HFFc6 (cell line): ENCODE measurements around the gene TEX29. TPM values are rescaled to one million over a fixed set of nuclear protein-coding genes. Genes with fewer than 3 reads are reported as not detected.

Experiments
- DNase-seq: peaks from one replicate; pipeline ENCODE4 v3.0.0-alpha.2; 2018
- H3K27ac Mint-ChIP-seq: 2 replicates; pipeline ENCODE4 v1.8.0; 2020; ENCODE audit warnings: mild to moderate bottlenecking, mixed read lengths
- H3K27me3 Mint-ChIP-seq: 2 replicates; pipeline ENCODE4 v1.8.0; 2021; ENCODE audit warnings: mild to moderate bottlenecking, moderate library complexity, mixed read lengths; ENCODE audit not compliant: insufficient read depth
- H3K36me3 Mint-ChIP-seq: 2 replicates; pipeline ENCODE4 v1.8.0; 2021; ENCODE audit warnings: low read depth, mixed read lengths
- H3K4me1 Mint-ChIP-seq: 2 replicates; pipeline ENCODE4 v1.8.0; 2020; ENCODE audit warnings: low read depth, mixed read lengths
- H3K4me3 Mint-ChIP-seq: 2 replicates; pipeline ENCODE4 v1.8.0; 2020; ENCODE audit warnings: mild to moderate bottlenecking, moderate library complexity, mixed read lengths
- H3K9me3 Mint-ChIP-seq: 2 replicates; pipeline ENCODE4 v1.8.0; 2020; ENCODE audit warnings: mild to moderate bottlenecking, mixed read lengths
- total RNA-seq, 6 experiments: library from RNA; stranded (reverse); fragmentation: NEBNext Ultra II Directional; extraction: Animal tissue kit (Norgen Biotek cat#: 25700); gene quantifications; 2 replicates in 1 of 6; 3 replicates in 5 of 6; pipeline ENCODE4 v1.2.3, GENCODE V29; 2021
- TF ChIP-seq, protein P1 (sequence below): fragments of 200-600 bp; sonication (generic); IDR thresholded peaks from 2 replicates; pipeline ENCODE4 v1.5.0; 2021; ENCODE audit warnings: antibody characterized with exemption, mild to moderate bottlenecking

The TEX29 gene
- total RNA-seq, 6 experiments from 2014 or later: 0.41 TPM; not detected in 5

DNA sequence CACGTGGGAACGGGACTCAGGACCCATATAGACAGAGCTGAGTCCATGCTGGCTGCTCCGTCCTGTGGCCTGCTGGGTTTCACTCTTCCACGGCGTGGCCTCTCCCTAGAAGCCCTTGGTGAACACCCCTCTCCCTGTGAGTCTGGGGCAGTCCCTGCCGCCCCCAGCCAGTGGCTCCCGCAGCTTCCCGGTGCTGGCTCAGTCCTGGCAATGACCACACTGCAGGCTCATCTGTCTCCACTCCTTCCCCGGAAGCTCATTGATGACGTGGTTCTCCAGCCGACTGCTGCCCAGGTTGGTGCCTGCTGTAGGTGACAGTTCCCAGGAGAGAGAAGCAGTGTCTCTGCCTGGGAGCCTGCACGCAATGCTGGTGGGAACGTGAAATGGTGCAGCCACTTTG is 2.1 kb upstream of the TEX29 start:
- DNase-seq: no peak
- no peak overlapping the region for H3K27ac Mint-ChIP-seq
- H3K4me1 Mint-ChIP-seq: peaks cover 16% of the 10 kb centered on the region
- H3K9me3 Mint-ChIP-seq: peaks cover 1% of the 10 kb centered on the region; the same call in 1 of the 2 replicates
- peaks cover 4% of the 10 kb centered on the region; the same call in 1 of the 2 replicates for H3K36me3 Mint-ChIP-seq
- no peak overlapping the region for H3K4me3 Mint-ChIP-seq
- peaks cover 5% of the 10 kb centered on the region for H3K27me3 Mint-ChIP-seq
- TF ChIP-seq, protein P1, sequence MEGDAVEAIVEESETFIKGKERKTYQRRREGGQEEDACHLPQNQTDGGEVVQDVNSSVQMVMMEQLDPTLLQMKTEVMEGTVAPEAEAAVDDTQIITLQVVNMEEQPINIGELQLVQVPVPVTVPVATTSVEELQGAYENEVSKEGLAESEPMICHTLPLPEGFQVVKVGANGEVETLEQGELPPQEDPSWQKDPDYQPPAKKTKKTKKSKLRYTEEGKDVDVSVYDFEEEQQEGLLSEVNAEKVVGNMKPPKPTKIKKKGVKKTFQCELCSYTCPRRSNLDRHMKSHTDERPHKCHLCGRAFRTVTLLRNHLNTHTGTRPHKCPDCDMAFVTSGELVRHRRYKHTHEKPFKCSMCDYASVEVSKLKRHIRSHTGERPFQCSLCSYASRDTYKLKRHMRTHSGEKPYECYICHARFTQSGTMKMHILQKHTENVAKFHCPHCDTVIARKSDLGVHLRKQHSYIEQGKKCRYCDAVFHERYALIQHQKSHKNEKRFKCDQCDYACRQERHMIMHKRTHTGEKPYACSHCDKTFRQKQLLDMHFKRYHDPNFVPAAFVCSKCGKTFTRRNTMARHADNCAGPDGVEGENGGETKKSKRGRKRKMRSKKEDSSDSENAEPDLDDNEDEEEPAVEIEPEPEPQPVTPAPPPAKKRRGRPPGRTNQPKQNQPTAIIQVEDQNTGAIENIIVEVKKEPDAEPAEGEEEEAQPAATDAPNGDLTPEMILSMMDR: no peak

DNA sequence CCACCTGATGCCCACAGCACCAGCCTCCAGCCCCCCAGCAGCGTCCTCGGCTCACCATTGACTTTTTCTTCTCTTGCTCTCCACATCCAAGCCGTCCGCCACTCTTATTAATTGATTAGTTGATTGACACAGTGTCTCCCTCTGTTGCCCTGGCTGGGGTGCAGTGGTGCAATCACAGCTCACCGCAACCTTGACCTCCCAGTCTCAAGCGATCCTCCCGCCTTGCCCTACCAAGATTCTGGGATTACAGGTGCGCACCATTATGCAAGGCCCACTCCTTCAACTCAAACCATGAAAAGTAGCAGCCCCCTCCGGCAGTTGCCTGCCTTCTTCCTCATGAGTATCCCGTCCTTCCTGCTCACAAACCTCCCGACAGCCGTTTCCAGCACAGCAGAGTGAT is 921 bp upstream of the TEX29 start:
- Mint-ChIP-seq H3K27ac (no peak overlapping the region), H3K9me3 (no peaks in the 10 kb centered on the region), H3K36me3 (no peaks in the 10 kb centered on the region)

DNA sequence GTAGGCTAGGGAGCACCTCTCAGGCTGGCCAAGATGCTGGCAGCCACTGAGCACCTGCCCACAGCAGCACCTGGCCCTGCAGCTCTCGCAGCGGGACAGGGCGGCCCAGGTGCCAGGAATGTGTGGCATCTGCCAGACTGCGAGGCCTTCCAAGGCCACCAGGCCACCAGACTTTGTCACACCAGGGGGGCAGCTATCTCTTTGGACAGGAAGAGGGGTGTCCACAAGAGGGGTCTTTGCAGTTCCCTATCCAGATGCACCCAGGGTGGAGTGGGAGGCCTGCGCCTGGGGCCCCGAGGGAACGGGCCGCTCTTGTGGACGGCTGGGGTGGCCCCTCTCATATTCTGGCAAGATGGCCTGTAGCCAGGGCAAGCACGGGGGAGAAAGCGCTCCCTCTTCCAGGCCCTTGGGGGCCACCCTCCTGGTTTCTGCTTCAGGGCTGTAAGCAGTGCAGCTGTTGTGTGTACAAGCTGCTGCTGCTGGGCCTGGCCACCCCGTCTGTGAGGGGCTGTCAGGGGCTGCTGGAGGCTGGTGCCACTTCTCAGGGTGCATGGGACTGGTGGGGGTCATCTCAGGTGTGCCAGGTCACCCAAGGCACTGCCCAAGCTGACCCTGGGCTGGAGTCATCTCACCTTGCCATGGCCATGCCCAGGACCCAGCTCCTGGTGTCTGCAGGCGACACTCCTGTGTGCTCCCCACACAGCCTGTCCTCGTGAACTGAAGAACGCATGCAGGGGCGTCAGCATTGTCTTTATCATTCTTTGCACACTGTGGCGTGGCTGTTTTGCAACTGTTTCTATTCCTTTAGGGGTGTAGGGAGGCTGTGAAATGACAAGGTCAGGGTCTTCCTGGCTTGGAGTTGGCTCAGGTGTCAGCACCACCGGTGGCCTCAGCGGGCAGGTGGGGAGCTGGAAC is 1.8 kb downstream of the TEX29 start:
- Mint-ChIP-seq H3K27ac (no peak overlapping the region), H3K36me3 (no peaks in the 10 kb centered on the region), H3K9me3 (no peaks in the 10 kb centered on the region), H3K4me1 (no peaks in the 10 kb centered on the region), H3K27me3 (peaks cover 14% of the 10 kb centered on the region), H3K4me3 (no peak overlapping the region)
- TF ChIP-seq, protein P1: no peak
- no peak for DNase-seq

More for the DNA sequence above, 921 bp upstream of the TEX29 start:
- Mint-ChIP-seq H3K4me3 (no peak overlapping the region), H3K27me3 (peaks cover 10% of the 10 kb centered on the region), H3K4me1 (peaks cover 8% of the 10 kb centered on the region)
- TF ChIP-seq, protein P1: no peak
- DNase-seq: no peak

DNA sequence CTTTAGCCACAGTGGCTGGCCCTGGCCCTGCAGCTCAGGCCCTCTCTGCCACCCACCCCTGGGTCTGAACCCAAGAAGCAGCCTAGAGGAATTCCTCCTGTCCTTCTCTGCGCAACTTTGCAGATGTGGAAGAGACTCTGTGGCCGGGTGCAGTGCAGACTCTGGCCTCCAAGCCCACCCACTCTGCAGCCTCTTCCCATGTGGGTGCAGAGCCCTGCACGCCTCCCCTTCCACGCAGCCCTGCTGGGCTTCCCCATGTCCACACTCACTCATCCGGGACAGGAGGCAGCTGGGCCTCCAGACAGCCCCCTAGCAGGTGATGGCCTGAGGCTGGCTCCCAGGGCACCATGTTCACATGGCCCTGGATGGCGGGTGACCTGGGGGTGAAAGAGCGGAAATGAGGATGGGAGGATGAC is 2.5 kb downstream of the TEX29 start:
- H3K36me3 Mint-ChIP-seq: no peaks in the 10 kb centered on the region
- H3K27me3 Mint-ChIP-seq: peaks cover 14% of the 10 kb centered on the region
- H3K27ac Mint-ChIP-seq: no peak overlapping the region
- TF ChIP-seq, protein P1: no peak
- DNase-seq: no peak
- H3K9me3 Mint-ChIP-seq: no peaks in the 10 kb centered on the region
- no peak overlapping the region for H3K4me3 Mint-ChIP-seq
- H3K4me1 Mint-ChIP-seq: no peaks in the 10 kb centered on the region

DNA sequence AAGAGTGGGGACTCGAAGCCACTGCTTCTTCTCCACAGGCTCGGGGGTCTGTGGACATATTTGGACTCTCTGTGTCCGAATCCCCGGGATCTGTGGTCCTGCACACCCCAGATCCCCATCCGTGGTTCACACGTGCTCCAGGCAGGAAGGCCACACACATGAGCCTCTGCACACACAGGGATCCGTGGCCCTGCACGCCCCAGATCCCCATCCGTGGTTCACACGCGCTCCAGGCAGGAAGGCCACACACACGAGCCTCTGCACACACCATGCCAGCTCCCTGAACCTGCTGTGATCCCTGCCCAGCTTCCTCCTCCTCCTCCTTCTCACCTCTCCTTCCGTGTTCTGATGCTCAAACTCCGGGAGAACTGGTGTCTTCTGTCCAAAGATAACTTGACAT is 3.1 kb downstream of the TEX29 start:
- Mint-ChIP-seq H3K9me3 (no peaks in the 10 kb centered on the region), H3K36me3 (no peaks in the 10 kb centered on the region), H3K4me1 (no peaks in the 10 kb centered on the region), H3K27me3 (peaks cover 14% of the 10 kb centered on the region), H3K27ac (no peak overlapping the region), H3K4me3 (no peak overlapping the region)
- no peak for DNase-seq
- TF ChIP-seq, protein P1: no peak
